ENCODE data around the gene TPGS1. TPM values are rescaled to one million over a fixed set of nuclear protein-coding genes. Genes with fewer than 3 reads are reported as not detected.

Gene TPGS1
- total RNA-seq, 1 donor from 2014 or later, result 89.2 TPM

- DNase-seq (ENCODE audit: low spot score in 2 of 2), result peak in 1 of 2 donors; percentile 84
- peaks cover 16 to 24% of the 10 kb centered on the region in 2 donors for H3K4me1 ChIP-seq
- intact Hi-C loops (cut with DNase I), result no loop called here
These were observed 25.5 kb downstream of the TPGS1 start for GRCh38 chr19:532561-533363.

GRCh38 chr19:533364-534058 is 26.2 kb downstream of the TPGS1 start:
- no peak for DNase-seq (ENCODE audit: low spot score in 2 of 2)
- peaks cover 16 to 24% of the 10 kb centered on the region in 2 donors for H3K4me1 ChIP-seq
- H3K27ac ChIP-seq, result peak overlapping the region; percentile 89 to 93
- H3K36me3 ChIP-seq, result peaks cover 32 to 33% of the 10 kb centered on the region in 2 donors
- intact Hi-C loops (cut with DNase I), result no loop called here
- TF ChIP-seq CTCF (IDR thresholded peaks at IDR 0.05), result no peak
- peak overlapping the region; percentile 91 to 99 for H3K4me3 ChIP-seq
- H3K27me3 ChIP-seq, result no peaks in the 10 kb centered on the region
- no peaks in the 10 kb centered on the region for H3K9me3 ChIP-seq

More at GRCh38 chr19:532561-533363, 25.5 kb downstream of the TPGS1 start:
- Histone ChIP-seq H3K27me3 (no peaks in the 10 kb centered on the region), H3K9me3 (no peaks in the 10 kb centered on the region), H3K36me3 (peaks cover 25% of the 10 kb centered on the region in 2 donors), H3K27ac (peak overlapping the region; percentile 89 to 93), H3K4me3 (peak overlapping the region; percentile 91 to 99)
- peak; percentile 34 to 50 (median 41) for TF ChIP-seq CTCF (IDR thresholded peaks at IDR 0.05)

- TF ChIP-seq CTCF (IDR thresholded peaks at IDR 0.05), result no peak
- DNase-seq (ENCODE audit: low spot score in 2 of 2), result no peak
- Histone ChIP-seq H3K9me3 (no peaks in the 10 kb centered on the region), H3K27me3 (no peaks in the 10 kb centered on the region), H3K27ac (peak overlapping the region; percentile 89 to 93), H3K4me1 (peaks cover 16 to 24% of the 10 kb centered on the region in 2 donors), H3K36me3 (peaks cover 38 to 39% of the 10 kb centered on the region in 2 donors), H3K4me3 (peak overlapping the region; percentile 91 to 99)
- intact Hi-C loops (cut with DNase I), result no loop called here
These were observed 26.8 kb downstream of the TPGS1 start for GRCh38 chr19:534088-534487.

DNA sequence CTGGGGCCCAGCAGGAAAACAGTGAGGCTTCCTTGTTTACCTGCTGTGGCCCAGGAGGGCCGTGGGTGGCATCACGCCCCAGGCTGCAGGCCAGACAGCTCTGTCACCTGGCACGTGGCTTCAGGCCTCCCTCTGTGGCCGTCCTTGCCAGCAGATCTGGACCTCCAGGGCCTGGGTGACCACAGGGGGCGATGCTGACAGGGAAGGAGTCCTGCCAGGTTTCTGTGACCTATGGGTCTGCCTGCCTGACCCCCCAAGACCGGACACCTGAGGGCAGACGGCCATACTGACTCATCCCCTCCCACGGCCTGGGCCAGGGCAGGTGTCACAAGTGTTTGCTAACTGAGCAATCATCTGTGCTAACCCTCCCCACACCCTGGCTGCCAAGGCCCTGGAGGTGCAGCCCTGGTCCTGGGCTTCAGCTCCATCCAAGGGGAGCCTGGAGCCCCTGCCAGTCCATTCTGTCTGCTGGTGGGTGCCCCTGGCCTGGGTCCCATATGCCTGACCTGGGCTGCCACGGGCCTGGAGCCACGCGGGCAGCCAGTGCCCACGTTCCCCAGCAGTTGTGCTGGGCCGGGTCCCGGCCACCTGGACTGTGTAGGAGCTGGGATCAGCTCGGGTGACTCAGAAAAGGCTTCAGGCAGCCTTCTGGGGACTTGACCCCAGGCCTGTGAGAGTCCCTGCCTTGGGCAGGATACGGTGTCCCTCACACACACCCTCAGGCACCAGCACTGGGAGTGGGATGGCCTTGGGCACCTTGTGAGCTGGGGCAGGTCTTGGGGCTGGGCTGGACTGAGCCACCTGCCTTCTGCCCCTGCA is 27.9 kb downstream of the TPGS1 start:
- intact Hi-C loops (cut with DNase I), result no loop called here
- Histone ChIP-seq H3K36me3 (peaks cover 45 to 46% of the 10 kb centered on the region in 2 donors), H3K9me3 (no peaks in the 10 kb centered on the region), H3K4me3 (no peak overlapping the region), H3K27ac (no peak overlapping the region), H3K4me1 (peaks cover 16 to 24% of the 10 kb centered on the region in 2 donors), H3K27me3 (no peaks in the 10 kb centered on the region)
- no peak for DNase-seq (ENCODE audit: low spot score in 2 of 2)
- TF ChIP-seq CTCF (IDR thresholded peaks at IDR 0.05), result no peak

Data from ascending aorta (tissue), 2 donors.